Skin epidermis (tissue), 12 donors: ENCODE results near the gene TAS2R19.
"Not testable (repeated sequence)": the region's sequence is repeated elsewhere in the genome, so short reads cannot be mapped to it uniquely, and the experiment has no call there.

ENCODE experiments used
- H3K27ac ChIP-seq, 21 experiments: fragments of 200-600 bp; sonication (generic) in 11 of 21; one replicate each; pipeline ENCODE4 v1.5.0; 2020; ENCODE audit warnings: mild to moderate bottlenecking in 3 of 21, inconsistent platforms in 2 of 21, moderate library complexity in 2 of 21
- H3K4me3 ChIP-seq, 7 experiments: fragments of 200-600 bp; sonication (generic) in 2 of 7; one replicate each; pipeline ENCODE4 v1.5.0; 2020; ENCODE audit warnings: inconsistent platforms in 2 of 7, mild to moderate bottlenecking in 2 of 7, moderate library complexity in 1 of 7

The TAS2R19 gene, protein sequence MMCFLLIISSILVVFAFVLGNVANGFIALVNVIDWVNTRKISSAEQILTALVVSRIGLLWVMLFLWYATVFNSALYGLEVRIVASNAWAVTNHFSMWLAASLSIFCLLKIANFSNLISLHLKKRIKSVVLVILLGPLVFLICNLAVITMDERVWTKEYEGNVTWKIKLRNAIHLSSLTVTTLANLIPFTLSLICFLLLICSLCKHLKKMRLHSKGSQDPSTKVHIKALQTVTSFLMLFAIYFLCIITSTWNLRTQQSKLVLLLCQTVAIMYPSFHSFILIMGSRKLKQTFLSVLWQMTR

DNA sequence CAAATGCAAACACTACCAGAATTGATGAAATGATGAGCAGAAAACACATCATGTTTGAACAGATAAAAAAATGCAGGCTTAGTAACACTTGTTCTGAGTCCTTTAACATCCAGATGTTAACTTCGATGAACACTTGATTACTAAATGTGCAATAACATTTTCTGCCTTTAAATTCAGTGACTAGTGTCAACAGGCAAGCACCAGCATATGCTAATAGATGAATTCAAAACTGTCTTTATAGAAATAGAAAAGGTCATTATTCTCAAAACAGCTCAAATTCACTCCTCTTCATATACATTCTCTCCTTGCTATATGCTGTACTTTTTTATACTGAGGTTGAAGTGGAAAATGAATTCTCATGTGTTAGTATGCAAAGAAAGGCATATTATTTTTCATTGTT, at the start of gene TAS2R19:
TSS of gene TAS2R19 (minus strand) at position 101 of the 400 bp plus-strand sequence. CDS start at position 52, 49 bp downstream.
- Histone ChIP-seq H3K27ac (no peak within 1 kb of the TSS), H3K4me3 (no peak within 1 kb of the TSS)

DNA sequence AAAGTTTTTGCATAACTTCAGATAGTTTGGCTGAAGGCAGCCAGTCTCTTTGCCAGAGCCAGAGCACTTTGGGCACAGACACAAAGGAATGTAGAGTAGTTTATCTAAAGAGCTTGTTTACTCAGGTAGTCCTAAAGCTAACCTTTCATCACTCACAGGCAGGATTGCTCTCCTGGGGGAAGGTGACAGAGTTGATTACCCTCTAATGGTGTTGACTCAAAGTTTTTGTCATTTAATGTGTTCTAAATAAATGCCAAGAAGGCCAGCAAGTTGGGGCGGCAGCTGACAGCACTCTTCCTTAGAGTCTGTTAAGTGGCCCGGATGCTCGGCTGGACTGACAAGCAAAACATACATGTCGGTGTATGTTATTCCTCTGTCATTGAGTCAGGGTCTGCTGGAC, 49.0 kb upstream of the TAS2R19 start:
- H3K4me3 ChIP-seq: no peak overlapping the region
- no peak overlapping the region for H3K27ac ChIP-seq

DNA sequence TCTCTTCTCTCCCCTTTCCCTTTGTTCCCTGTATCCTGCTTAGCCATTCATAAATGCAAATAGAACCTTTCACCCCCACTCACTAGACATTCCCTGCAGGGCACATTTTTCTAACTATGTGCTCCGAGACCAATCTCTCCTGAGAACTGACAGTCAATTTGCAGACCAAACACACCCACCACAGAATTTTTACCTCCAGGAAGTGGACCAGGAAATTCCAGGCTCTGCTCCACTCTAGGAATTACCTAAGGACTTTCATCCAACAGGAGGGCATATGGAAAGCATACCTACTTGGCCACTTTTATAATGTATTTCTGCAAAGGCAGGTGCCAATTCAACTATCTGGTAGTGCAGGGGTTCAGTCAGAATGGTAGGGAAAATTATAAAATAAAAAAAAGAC, 48.6 kb upstream of the TAS2R19 start:
- H3K4me3 ChIP-seq: no peak overlapping the region
- H3K27ac ChIP-seq: no peak overlapping the region

DNA sequence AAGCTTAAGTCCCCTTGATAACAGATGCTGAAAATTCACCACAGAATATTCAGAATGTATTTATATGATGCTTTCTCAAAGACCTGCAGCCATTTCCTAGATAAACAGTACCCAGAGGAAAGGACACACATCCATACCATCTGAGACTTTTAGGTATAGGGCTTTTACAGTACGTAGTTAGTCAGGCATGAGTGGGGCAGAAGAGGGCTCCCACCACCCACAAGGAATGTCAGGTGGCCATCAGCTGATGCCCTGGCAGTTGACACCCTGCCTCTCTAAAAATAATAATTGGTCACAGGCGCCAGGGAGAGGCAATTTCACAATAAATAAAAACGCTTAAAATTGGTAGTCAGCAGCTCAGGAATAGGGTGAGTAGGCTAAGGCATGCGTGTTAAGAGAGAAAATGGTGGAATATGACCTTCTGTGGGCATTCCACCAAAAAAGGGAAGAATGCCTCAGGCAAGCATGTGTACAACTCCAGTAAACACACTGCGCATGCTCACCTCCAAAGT, 47.5 kb upstream of the TAS2R19 start:
- Histone ChIP-seq H3K4me3 (no peak overlapping the region), H3K27ac (no peak overlapping the region)

DNA sequence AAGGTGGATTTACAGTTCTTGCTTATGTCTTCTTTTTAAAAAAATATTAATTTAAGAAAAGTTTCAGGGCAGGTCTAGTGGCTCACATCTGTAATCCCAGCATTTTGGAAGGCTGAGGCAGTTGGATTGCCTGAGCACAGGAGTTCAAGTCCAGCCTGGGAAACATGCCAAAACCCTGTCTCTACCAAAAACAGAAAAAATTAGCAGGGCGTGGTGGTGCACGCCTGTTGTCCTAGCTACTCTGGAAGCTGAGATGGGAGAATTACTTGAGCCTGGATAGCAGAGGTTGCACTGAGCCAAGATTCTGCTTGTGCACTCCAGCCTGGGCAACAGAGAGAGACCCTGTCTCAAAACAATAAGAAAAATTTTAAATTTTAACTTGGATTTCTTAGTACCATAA, 45.1 kb upstream of the TAS2R19 start:
- Histone ChIP-seq H3K27ac (no peak overlapping the region), H3K4me3 (no peak overlapping the region)

DNA sequence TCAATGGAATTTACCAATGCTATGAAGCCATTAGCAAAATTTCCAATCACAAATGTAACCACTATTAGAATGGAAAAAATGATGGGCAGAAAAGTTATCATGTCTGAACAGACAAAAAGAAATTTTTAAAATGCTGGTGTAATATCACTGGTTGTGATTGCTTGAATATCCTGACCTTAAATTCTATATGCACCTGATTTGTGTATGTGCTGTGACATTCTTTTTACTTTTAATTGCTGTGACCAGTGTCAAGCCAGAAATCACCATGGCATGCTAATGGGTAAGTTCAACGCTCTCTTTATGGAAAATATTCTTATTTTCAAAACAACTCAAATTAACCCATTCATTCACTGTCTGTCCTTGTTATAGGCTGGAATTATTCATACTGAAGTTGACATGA, 39.8 kb upstream of the TAS2R19 start, which contains the start of gene TAS2R46:
TSS of gene TAS2R46 (minus strand) at position 101 of the 400 bp plus-strand sequence. CDS start at position 101, 0 bp downstream.
- H3K27ac ChIP-seq, H3K4me3 ChIP-seq: not testable (repeated sequence)

DNA sequence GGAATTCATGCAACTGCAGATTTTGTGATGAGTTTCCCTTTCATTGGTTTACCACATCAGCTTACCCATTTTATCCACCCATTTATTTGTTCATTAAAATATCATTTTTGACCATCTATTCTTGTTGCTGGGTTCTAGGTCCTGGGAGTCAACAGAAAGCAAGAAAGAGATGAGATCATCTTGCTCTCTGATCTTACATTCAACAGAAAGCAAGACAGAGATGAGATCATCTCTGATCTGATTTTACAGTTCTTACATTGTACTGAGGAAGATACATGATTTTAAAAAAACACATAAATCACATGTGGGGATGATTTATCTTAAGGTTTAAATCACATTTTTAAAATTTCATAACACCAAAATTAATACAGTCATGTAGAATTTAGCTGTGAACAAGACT, 37.4 kb upstream of the TAS2R19 start:
- H3K27ac ChIP-seq: no peak overlapping the region
- H3K4me3 ChIP-seq: no peak overlapping the region

DNA sequence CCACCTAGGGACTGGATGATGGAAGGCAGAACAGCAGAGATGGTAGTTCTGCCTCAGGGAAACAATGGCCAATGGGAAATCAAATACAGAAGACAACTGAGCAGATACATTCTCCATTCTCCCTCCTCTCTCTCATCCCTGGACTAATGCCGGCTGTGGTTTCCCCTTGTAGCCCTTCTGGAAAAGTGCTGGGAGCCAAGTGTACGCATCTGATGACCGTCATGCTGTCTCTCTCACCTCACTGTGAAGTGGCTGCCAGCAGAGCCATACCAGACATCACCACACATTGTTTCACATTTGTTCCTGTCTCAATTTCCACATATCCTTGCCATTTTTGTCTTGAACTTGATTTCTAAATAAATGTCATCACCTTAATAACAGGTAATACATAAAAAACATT, 36.6 kb upstream of the TAS2R19 start:
- Histone ChIP-seq H3K4me3 (no peak overlapping the region), H3K27ac (no peak overlapping the region)

DNA sequence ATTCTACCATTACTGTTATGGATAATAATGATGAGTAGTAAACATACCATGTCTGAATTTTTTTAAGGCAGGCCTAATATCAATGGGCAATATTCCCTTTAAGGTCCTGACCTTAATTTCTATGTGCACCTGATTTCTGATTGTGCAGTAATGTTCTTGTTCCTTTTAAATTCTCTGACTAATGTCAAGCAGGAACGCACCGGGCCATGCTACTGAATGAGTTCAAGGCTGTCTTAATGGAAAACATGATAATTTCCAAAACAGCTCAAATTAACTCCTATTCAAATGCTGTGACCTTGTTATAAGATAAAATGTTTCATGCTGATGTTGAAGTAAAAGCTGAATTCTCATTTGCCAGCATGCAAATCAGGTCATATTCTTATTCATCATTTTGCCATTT, 32.9 kb upstream of the TAS2R19 start:
- H3K4me3 ChIP-seq: no peak overlapping the region
- no peak overlapping the region for H3K27ac ChIP-seq

DNA sequence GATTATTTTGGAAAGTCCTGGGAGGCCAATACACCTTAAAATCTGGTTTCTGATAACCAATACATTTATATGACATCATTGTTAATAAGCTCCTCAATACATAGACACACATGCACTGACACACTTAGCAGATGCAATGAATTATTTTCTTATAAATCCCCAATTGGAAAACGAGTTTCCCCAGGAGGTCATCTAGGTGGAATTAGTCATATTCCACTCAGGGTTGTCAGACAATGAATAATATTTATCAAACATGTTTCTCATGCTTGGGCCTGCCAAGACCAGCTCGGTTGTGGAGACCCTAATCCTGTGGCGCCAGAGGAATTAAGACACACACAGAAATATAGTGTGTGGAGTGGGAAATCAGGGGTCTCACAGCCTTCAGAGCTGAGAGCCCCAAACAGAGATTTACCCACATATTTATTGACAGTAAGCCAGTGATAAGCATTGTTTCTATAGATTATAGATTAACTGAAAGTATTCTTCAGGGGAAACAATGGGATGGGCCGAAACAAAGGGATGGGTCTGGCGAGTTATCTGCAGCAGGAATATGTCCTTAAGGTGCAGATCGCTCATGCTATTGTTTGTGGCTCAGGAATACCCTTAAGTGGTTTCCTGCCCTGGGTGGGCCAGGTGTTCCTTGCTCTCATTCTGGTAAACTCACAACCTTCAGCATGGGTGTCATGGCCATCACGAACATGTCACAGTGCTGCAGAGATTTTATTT, 27.5 kb upstream of the TAS2R19 start:
- H3K27ac ChIP-seq: not testable (repeated sequence)

DNA sequence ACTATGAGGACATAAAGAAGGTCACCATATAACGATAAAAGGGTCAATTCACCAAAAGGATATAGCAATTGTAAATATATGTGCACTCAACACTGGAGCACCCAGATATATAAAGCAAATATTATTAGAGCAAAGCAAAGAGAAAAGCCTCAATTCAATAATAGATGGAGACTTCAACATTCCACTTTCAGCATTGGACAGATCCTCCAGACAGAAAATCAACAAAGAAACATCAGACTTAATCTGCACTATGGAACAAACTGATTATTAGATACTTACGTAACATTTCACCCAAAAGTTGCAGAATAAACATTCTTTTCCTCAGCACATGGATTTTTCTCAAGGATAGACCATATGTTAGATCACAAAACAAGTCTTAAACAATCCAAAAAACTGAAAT, 18.9 kb upstream of the TAS2R19 start:
- not testable (repeated sequence) for H3K4me3 ChIP-seq

More for the DNA sequence above, 27.5 kb upstream of the TAS2R19 start:
- H3K4me3 ChIP-seq: not testable (repeated sequence)

DNA sequence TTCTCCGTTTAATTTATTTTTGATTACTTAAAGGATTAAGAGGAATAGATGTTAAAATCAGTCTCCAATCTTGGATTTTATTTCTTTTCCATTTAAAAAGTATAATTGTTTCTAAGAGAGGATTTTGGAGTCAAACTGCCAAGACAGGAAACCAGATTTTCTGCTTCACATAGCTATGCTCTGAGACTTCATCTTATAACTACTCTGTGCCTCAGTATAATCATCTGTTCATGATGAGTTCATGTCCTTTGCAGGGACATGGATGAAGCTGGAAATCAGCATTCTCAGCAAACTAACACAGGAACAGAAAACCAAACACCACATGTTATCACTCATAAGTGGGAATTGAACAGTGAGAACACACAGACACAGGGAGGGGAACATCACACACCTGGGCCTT, 17.7 kb upstream of the TAS2R19 start:
- no peak overlapping the region for H3K27ac ChIP-seq
- no peak overlapping the region for H3K4me3 ChIP-seq

More for the DNA sequence above, 18.9 kb upstream of the TAS2R19 start:
- not testable (repeated sequence) for H3K27ac ChIP-seq

DNA sequence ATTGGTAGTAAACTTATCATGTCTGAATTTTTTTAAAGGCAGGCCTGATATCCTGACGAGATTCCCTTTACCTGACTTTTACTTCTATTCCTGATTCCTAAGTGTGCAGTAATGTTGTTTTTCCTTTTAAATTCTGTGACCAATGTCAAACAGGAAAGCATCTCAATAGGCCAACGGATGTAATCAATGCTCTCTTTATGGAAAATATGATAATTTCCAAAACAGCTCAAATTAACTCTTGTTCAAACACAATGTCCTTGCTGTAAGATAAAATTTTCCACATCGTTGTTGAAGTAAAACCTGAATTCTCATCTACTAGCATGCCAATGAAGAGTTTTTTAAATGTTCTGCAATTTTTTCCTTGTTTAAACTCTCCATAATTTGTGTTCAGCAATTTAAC, 16.8 kb upstream of the TAS2R19 start:
- Histone ChIP-seq H3K27ac (no peak overlapping the region), H3K4me3 (no peak overlapping the region)

DNA sequence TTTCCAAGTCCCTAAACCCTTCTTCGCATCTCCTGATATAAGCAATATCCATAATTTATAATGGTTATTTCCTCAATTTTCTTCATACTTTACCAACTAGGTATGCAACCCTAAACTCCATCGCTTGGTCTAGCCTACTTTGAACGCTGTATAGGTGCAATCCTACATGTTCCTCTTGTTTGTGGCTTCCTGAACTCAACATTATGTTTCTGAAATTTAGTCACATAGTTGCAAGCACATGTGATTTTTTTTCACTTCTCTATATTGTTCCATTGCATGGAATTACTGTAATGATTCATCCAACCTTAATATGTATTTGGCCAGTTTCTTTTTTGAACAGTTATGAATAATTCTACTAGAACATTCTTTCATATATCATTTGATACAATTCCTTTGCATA, 11.5 kb upstream of the TAS2R19 start:
- H3K4me3 ChIP-seq: not testable (repeated sequence)

DNA sequence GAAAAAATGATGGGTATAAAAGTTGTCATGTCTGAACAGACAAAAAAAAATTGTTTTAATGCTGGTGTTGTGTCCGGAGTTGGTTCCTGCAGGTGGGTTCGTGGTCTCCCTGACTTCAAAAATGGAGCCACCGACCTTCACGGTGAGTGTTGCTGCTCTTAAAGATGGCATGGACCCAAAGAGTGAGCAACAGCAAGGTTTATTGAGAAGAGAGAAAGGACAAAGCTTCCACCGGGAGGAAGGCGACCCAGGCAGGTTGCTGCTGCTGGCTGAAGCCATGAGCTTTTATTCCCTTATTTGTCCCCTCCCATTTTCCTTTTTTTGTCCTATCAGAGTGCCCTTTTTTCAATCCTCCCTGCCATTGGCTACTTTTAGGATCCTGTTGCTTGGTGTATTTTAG, 8.9 kb upstream of the TAS2R19 start, which contains the start of gene TAS2R31:
TSS of gene TAS2R31 (minus strand) at position 101 of the 400 bp plus-strand sequence. CDS start at position 29, 72 bp downstream.
- no peak within 1 kb of the TSS for H3K4me3 ChIP-seq
- no peak within 1 kb of the TSS for H3K27ac ChIP-seq

More for the DNA sequence above, 11.5 kb upstream of the TAS2R19 start:
- H3K27ac ChIP-seq: not testable (repeated sequence)

DNA sequence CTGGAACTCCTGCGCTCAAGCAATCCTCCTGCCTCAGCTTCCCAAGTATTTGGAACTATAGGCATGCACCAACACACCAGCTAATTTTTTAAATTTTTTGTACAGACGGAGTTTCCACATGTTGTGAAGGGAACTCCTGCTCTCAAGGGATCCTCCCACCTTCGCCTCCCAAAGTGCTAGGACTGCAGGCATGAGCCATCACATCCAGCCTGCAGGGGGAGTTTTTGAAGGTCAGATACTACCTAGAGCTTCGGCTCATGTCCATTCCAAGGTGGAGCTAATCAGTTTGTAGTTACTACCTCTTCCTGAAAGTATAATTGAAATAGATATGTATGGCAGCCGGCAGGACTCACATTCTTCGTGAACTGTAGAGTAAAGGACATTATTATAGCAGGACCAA, 3.7 kb upstream of the TAS2R19 start:
- Histone ChIP-seq H3K4me3 (no peak overlapping the region), H3K27ac (no peak overlapping the region)

DNA sequence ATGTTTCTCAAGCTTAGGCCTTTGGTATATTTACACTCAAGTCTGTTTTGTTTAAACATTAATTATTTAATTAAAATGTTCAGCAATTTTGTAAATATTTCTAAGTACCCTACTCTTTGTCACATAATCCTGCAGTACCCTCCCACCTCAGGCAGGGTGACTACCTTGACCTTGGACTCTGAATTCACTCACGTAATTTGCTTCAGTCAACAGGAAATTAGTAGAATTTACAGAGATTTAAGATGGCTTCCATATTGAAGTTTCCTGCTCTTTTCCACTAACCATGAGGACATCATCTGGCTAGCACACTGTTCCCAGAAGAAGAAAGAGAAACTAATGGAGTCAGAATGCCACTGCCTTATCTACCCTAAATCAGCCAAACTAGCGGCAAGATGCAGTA, 967 bp upstream of the TAS2R19 start:
- no peak overlapping the region for H3K27ac ChIP-seq
- H3K4me3 ChIP-seq: no peak overlapping the region

DNA sequence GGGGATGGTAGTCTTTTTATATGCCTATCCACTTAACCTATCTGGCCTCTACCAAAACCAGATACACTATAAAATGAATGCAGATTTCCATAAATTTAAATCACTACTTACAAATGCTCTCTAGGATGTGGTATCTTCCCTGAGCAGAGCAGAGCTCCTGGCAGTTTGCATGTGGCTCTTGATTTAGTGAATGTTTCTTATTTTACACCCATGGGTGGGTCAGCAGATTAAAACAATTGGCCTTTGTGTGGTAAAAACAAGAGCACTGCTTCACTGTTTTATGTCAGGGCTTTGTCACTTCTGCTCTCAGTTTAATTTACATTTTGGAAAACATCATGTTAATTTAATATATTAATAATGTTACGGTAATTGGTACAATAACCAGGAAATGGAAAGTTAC, 5.5 kb downstream of the TAS2R19 start:
- Histone ChIP-seq H3K27ac (no peak overlapping the region), H3K4me3 (no peak overlapping the region)

DNA sequence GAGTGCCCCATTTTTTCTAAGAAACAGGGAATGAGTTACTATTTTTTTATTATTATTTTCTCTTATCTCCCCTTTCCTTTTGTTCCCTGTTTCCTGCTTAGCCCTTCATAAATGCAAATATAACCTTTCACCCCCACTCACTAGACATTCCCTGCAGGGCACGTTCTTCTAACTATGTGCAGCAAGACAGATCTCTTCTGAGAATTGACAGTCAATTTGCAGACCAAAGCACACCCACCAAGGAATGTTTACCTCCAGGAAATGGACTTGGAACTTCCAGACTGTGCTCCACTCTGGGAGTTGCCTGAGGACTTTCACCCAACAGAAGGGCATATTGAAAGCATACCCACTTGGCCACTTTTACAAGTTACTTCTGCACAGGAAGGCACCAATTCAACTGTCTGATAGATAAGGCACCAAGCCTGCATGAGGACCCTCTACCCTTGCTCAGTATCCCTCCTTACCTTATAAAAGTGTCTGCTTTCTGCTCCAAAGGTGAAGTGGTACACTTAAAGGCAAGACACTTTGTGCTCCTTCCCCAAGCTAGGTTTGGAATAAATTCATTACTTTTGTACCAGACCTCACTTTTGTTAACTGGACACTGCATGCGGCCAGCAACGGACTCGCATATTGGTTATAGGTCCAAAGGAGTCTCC, 6.5 kb downstream of the TAS2R19 start:
- Histone ChIP-seq H3K27ac (no peak overlapping the region), H3K4me3 (no peak overlapping the region)

DNA sequence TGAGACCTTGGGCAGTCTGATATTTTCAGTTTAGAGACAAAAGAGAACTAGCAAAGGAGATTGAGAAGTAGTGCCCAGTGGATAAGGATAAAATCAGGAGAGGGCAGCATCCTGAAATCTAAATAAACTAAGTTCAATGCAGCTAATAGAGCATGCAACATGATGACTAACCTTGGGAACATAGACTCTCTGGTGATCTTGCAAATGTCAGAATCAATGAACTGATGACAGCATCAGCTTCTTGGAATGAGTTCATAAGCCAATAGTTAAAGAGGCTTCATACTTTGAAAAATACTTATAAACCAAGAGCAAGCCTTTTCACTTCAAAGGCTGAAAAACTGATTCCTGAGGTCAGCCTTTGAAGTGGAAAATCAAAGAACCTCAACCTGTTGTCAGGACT, 8.2 kb downstream of the TAS2R19 start:
- no peak overlapping the region for H3K4me3 ChIP-seq
- no peak overlapping the region for H3K27ac ChIP-seq
